ENCODE data around the gene ALDH9A1. TPM values are rescaled to one million over a fixed set of nuclear protein-coding genes. Genes with fewer than 3 reads are reported as not detected.

The ALDH9A1 gene
- total and polyA plus RNA-seq, 2 donors (not counting 3 experiments of a cell fraction or from before 2014, with no cell fraction given): 25.5 to 47.4 TPM

- Histone ChIP-seq H3K9ac (replicated peaks; ENCODE audit: extremely low read depth, insufficient read depth, low read length) (no peak overlapping the region), H2AFZ (ENCODE audit: low read depth, low read length) (no peak overlapping the region), H3K36me3 (ENCODE audit: control insufficient read depth in 2 of 2, extremely low read depth in 1 of 2, insufficient read depth in 2 of 2, low read length in 2 of 2) (peaks cover 2 to 11% of the 10 kb centered on the region in 2 experiments), H3K27ac (ENCODE audit: insufficient read depth, low read depth, low read length) (no peak overlapping the region), H3K4me2 (ENCODE audit: insufficient read depth, low read length) (no peak overlapping the region), H3K79me2 (ENCODE audit: control insufficient read depth, insufficient read depth, low read length) (no peaks in the 10 kb centered on the region), H4K20me1 (replicated peaks; ENCODE audit: control insufficient read depth, extremely low read depth, insufficient read depth, low read length) (no peaks in the 10 kb centered on the region), H3K9me1 (replicated peaks; ENCODE audit: control insufficient read depth, extremely low read depth, insufficient read depth, low read length) (no peaks in the 10 kb centered on the region), H3K4me1 (ENCODE audit: control insufficient read depth, extremely low read depth, insufficient read depth, low read length) (peaks cover 4% of the 10 kb centered on the region), H3K27me3 (ENCODE audit: control insufficient read depth in 2 of 2, insufficient read depth in 2 of 2, low read length in 2 of 2) (no peaks in the 10 kb centered on the region), H3K4me3 (replicated peaks in 1 of 3; ENCODE audit: insufficient read depth in 1 of 3, low read depth in 1 of 3, low read length in 3 of 3) (no peak overlapping the region), H3K9me3 (replicated peaks; ENCODE audit: control insufficient read depth, insufficient read depth, low read length) (no peaks in the 10 kb centered on the region)
- FAIRE-seq (no peak), DNase-seq (ENCODE audit: low read depth, low spot score) (no peak)
- dilution Hi-C loops (cut with MboI; ENCODE audit: extremely low pct_ligation_motif_present, low sequenced_read_pairs): no loop called here
- no peak for TF ChIP-seq GATA2 (IDR thresholded peaks at IDR 0.05; ENCODE audit: insufficient read depth, insufficient read length, low read depth, low read length)
- no peak for TF ChIP-seq JUN (IDR thresholded peaks at IDR 0.05; ENCODE audit: borderline replicate concordance, insufficient read depth, insufficient read length, low read depth)
- no peak for TF ChIP-seq MAX (IDR thresholded peaks at IDR 0.05; ENCODE audit: insufficient read depth, insufficient read length)
- TF ChIP-seq POLR2AphosphoS5 (IDR thresholded peaks at IDR 0.05; ENCODE audit: insufficient read depth, low read depth, low read length): no peak
- TF ChIP-seq MYC (IDR thresholded peaks at IDR 0.05; ENCODE audit: low read depth, low read length): no peak
- TF ChIP-seq EZH2 (IDR thresholded peaks at IDR 0.05; ENCODE audit: borderline replicate concordance, low read depth, low read length, severe bottlenecking): no peak
- no peak for TF ChIP-seq POLR2A (IDR thresholded peaks at IDR 0.05; ENCODE audit: low read depth, low read length)
- ChIA-PET CTCF (no interaction called here), POLR2A (no interaction called here)
- no TSS peak for BruUV-seq (replicated peaks)
- intact Hi-C loops (cut with micrococcal nuclease): no loop called here
These were observed 26.8 kb downstream of the ALDH9A1 start for GRCh38 chr1:165671526-165671925.

GRCh38 chr1:165668184-165668583, 30.2 kb downstream of the ALDH9A1 start:
- CTCF ChIA-PET: interaction anchor here (1.7 kb wide), 1 partner anchor 67 kb away, joined by 4 read pairs; no protein-coding TSS in a partner anchor
- BruUV-seq (replicated peaks): no TSS peak
- dilution Hi-C loops (cut with MboI; ENCODE audit: extremely low pct_ligation_motif_present, low sequenced_read_pairs): no loop called here

More at GRCh38 chr1:165668184-165668583, 30.2 kb downstream of the ALDH9A1 start:
- no peaks in the 10 kb centered on the region for H4K20me1 ChIP-seq (replicated peaks; ENCODE audit: control insufficient read depth, extremely low read depth, insufficient read depth, low read length)
- no peaks in the 10 kb centered on the region for H3K9me3 ChIP-seq (replicated peaks; ENCODE audit: control insufficient read depth, insufficient read depth, low read length)
- H3K36me3 ChIP-seq (ENCODE audit: control insufficient read depth in 2 of 2, extremely low read depth in 1 of 2, insufficient read depth in 2 of 2, low read length in 2 of 2): peaks cover 10 to 16% of the 10 kb centered on the region in 2 experiments
- H3K27ac ChIP-seq (ENCODE audit: insufficient read depth, low read depth, low read length): no peak overlapping the region
- H3K4me3 ChIP-seq (replicated peaks in 1 of 3; ENCODE audit: insufficient read depth in 1 of 3, low read depth in 1 of 3, low read length in 3 of 3): no peak overlapping the region
- POLR2A ChIA-PET: no interaction called here
- H3K4me1 ChIP-seq (ENCODE audit: control insufficient read depth, extremely low read depth, insufficient read depth, low read length): no peaks in the 10 kb centered on the region
- FAIRE-seq: no peak
- no peak overlapping the region for H3K4me2 ChIP-seq (ENCODE audit: insufficient read depth, low read length)
- no peaks in the 10 kb centered on the region for H3K79me2 ChIP-seq (ENCODE audit: control insufficient read depth, insufficient read depth, low read length)
- intact Hi-C loops (cut with micrococcal nuclease): no loop called here
- TF ChIP-seq GATA2 (IDR thresholded peaks at IDR 0.05; ENCODE audit: insufficient read depth, insufficient read length, low read depth, low read length): no peak
- no peak overlapping the region for H2AFZ ChIP-seq (ENCODE audit: low read depth, low read length)
- H3K9me1 ChIP-seq (replicated peaks; ENCODE audit: control insufficient read depth, extremely low read depth, insufficient read depth, low read length): no peaks in the 10 kb centered on the region
- H3K9ac ChIP-seq (replicated peaks; ENCODE audit: extremely low read depth, insufficient read depth, low read length): no peak overlapping the region
- no peak for DNase-seq (ENCODE audit: low read depth, low spot score)
- no peaks in the 10 kb centered on the region for H3K27me3 ChIP-seq (ENCODE audit: control insufficient read depth in 2 of 2, insufficient read depth in 2 of 2, low read length in 2 of 2)

All from endothelial cell of umbilical vein (primary cell).